CD1c-positive myeloid dendritic cell (primary cell): ENCODE data around the gene LRMDA.

Experiments
- DNase-seq: peaks from one replicate; pipeline ENCODE4 v3.0.0-alpha.2; 2016; ENCODE audit errors: extremely low spot score

The LRMDA gene

GRCh38 chr10:75825235-75825634 is 393.8 kb downstream of the LRMDA start:
- DNase-seq, result no peak

- DNase-seq, result no peak
These were observed 394.2 kb downstream of the LRMDA start for GRCh38 chr10:75825661-75826060.

DNA sequence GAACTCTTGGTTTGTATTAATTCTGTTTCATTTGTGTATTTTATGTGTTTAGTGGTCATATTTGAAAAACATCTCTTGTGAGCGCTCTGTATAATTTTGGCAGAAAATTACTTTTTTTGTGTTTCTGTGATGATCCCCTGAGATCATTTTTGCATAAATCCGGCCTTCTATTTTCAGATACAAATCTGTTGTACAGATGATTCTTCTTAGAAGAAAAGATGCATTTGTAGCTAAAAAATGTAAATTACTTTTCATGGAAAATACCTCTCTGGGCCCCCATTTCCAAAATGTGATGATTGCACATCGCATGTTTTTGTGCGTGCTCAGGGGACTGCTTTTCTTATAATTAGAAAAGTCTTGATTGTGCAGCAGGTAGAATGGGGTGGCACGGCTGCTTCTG is 395.4 kb downstream of the LRMDA start:
- no peak for DNase-seq

GRCh38 chr10:75827587-75828021 is 396.2 kb downstream of the LRMDA start:
- no peak for DNase-seq

DNA sequence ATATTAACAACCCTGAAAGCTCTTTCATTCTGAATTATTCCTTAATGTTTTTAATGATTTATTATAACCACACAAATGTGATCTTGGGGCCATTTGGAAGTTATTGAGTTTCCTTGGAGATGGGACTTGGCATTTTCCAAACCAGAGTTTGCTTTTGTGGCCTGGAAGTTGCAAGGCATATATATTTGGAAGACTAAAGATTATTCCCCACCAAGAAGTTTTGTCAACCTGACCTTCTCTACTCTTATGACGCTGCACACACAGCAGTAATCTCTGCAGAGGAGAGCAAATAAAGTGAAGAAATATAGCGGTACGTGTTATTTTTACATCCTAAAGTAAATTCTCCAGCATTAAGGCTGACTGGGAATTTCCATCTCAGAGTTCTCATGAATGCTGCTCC is 397.0 kb downstream of the LRMDA start:
- no peak for DNase-seq

DNA sequence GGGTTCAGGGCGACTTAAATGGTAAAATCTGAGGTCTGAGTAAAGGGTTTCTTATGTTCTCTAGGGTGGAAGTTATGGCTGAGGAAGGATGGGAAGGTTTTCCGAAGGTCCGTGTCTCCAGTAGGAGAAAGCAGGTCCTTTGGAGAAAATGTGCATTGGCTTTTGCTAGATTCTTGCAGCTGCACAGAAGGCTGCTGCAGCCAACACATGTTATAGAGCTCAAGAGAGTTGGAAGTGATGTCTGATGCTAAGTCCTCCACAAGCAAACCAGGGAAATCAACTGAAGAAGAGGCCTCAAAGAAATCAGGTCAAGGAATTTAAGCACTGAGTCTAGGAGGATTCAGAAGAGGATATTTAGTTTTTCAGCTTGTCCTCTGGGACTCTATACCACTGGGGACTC is 404.6 kb downstream of the LRMDA start:
- no peak for DNase-seq

DNA sequence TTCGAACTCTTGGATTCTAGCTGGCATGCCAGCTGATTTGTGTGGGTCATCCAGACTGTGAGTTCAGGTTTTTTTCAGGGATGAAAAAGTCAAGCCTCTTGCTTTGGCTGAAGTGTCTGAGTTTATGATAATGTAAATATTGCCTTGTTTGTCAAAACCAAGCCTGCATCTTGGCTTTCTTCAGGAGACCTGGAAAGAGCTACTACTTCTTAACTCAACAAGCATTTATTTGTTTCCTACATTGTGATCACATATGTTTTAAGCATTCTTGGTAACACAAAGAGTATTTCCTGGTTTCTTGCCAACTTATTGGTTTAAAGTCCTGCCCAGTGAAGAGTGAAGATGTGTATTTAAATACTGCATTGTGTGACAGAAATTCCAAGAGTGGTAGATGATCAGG is 407.1 kb downstream of the LRMDA start:
- DNase-seq, result no peak

GRCh38 chr10:75839020-75839419 is 407.6 kb downstream of the LRMDA start:
- no peak for DNase-seq

- no peak for DNase-seq
These were observed 409.8 kb downstream of the LRMDA start for GRCh38 chr10:75841266-75841665.

DNA sequence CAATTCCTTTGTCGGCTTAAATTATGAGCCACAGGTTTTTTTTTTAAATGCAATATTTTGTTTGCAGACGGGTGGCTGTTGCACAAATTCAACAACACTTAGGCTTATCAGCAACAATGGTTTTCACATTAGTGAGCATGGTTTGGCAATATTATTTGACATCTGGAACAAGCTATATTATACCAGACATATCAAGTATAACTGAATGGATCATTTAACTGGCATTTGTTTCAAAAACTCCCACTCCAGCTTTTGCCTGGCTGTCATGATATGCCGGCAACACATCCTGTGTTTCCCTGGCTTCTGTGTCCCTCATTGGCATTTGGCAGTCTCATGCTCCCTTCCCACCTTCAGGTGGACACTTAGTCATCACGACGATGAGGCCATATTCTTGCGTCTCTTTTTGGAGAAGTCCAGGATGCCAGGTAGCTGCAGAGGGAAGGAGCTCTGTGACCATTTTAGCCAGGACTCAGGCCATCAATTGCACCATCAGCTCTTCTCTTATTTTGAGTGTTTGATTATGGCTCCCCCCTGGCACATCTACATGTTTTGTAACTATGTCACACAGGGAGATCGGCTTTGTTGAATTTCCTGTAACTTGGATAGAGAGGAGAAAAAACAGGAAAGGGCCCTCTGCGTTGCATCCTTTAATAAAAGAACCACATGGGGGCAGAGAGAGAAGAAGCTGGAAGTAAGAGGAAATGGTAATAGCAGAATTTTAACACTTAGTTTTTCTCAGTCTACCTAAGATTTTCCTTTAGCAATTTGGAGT is 413.9 kb downstream of the LRMDA start:
- DNase-seq, result no peak

DNA sequence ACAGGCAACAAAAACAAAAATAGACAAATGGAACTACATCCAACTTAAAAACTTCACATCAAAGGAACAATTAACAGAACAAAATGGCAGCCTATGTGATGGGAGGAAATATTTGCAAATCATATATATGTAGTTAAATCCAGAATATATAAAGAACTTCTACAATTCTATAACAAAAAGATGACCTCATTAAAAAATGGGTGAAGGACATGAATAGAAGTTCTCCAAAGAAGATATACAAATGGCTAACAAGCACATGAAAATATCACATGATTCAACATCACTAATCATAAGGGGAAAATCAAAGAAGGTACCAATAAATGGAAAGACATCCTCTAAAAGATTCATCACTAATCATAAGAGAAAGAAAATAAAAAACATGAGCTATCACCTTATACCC is 416.1 kb downstream of the LRMDA start:
- no peak for DNase-seq

DNA sequence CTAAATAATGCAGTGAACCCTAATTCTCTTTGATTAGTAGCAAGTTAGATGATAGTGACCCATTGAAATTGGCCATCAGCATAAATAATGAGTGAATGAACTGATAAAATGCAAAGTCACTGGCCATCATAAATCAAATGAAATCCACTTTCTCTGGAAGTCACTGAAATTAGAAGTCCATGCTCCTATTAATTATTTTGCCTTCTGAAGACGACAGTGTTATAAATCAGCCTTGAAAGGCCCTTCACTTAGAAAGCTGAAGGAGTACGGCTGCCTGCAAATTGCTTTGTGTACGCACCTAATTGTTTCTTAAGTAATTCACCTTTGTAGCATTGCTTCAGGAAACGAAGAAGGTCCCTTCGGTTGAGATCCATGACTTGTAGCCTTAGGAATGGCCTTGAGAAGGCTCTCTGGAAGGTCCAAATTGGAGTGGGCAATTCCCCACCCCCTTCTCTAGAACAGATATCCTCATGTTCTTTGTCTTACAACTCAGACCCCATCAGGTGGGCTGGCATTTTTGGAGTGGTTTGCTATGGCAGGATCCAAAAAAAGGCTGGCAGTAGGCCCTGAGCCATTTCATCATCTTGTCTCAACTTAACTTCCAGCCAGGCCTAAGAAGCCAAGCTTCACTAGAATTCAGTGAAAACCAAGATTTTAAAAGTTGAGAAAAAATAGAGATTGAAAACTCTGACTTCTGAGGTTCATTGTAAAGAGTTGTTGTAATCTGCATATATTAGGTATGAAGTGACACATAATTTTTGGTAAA is 420.3 kb downstream of the LRMDA start:
- DNase-seq, result no peak

DNA sequence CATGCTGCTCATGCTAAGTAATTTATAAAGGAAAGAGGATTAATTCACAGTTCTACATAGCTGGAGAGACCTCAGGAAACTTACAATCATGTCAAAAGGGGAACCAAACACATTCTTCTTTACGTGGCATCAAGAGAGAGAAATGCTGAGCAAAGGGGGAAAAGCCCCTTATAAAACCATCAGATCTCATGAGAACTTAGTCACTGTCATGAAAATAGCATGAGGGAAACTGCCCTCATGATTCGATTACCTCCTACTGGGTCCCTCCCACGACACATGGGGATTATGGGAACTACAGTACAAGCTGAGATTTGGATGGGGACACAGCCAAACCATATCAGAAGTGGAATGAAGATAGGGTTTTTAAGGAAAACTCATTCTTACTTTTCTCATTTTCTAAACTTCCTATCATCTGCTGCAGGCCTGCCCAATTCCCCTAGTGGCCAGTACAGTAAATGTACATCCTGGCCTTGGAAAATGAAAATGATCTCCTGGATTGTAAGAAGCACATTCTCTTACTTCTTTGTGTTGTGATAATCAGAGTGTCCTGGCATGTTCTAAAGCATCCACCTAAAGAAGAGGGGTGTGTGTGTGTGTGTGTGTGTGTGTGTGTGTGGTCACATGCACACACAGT is 421.5 kb downstream of the LRMDA start:
- peak; percentile 2 for DNase-seq

GRCh38 chr10:75857269-75857846 is 425.9 kb downstream of the LRMDA start:
- DNase-seq, result no peak

DNA sequence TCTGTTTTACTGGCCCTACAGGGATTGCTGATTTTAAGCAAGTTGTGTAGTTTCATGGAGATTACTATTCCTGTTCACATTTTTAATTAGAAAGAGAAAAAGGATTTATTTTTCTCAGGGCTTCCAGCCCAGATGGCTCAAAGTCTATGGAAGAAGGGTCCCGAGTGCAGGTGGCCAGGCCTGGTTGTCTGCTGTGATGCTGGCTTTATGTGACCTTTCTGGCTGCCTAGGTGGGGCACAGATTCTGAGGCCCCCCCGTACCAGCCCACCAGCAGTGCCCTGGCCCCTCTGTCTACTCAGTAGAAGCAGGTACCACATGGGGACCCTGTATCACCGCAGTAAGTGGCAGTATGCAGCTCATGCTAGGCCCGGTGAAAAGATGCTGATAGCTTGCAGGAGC is 426.5 kb downstream of the LRMDA start:
- no peak for DNase-seq

DNA sequence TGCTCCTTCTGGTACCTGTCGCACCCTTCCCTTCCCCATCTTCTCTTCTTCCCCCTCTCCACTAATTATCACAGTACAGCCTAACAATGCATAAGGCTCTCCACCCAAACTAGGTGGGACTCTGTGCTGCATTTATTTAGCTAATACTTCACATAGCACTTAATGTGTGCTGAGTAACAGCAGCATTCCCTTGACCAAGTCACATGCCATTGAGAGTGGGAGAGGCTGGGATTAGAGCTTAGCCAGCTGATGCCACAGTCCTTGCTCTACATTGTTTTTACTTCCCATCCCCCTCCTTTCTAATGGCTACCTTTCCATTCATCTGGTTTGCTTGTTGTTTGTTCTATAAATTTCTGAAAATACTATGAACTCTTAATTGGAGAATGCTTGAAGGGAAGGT is 426.9 kb downstream of the LRMDA start:
- DNase-seq, result no peak

DNA sequence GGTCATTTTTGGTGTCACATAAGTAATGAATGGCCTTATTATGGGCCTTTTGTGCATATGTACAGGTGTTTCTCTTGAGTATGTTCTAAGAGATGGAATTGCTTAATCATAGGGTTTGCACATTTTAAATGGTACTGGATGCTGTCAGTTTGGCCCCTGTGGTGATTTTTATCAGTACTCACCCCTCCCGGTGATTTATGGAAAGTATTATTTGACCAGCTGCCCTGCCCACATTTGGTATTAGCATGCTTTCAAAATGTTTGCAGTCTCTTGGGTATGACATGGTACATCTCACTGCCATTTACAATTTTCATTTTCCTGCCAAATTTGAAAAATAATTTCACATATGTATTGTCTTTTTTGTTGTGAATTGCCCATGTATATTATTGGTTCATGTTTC is 427.7 kb downstream of the LRMDA start:
- no peak for DNase-seq

DNA sequence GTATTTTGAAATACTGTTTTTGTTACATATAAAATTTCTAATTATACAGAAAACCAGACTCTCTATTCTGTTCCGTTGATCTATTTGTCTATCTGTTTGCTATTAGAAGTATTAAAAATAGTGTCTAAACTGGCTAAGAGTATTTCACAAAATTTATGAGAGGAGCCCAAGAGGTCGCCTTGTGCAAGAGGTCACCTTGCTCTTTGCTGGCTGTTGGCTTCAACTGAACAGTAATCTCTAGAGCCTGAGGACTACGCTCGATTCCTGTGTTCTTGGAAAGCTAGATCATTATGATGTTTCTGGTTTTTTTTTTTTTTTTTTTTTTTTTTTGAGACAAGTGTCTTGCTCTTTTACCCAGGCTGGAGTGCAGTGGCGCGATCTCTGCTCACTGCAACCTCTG is 428.6 kb downstream of the LRMDA start:
- DNase-seq, result no peak

GRCh38 chr10:75861582-75861981 is 430.2 kb downstream of the LRMDA start:
- peak; percentile 27 for DNase-seq

- no peak for DNase-seq
These were observed 431.5 kb downstream of the LRMDA start for GRCh38 chr10:75862935-75863334.

- DNase-seq, result no peak
These were observed 433.3 kb downstream of the LRMDA start for GRCh38 chr10:75864717-75865116.
